Ishikawa (cell line): Measurements from ENCODE around the gene ELOVL6.

Experiments
- CEBPB ChIP-seq: IDR thresholded peaks from 2 replicates; pipeline ENCODE4 v1.6.1; 2012
- CREB1 ChIP-seq: IDR thresholded peaks from 2 replicates; pipeline ENCODE4 v1.6.1; 2012; ENCODE audit warnings: low read depth
- EGR1 ChIP-seq: IDR thresholded peaks from 2 replicates; pipeline ENCODE4 v1.6.1; 2012
- EP300 ChIP-seq: IDR thresholded peaks from 2 replicates; pipeline ENCODE4 v1.6.1; 2012; ENCODE audit warnings: borderline replicate concordance
- FOXM1 ChIP-seq: IDR thresholded peaks from 2 replicates; pipeline ENCODE4 v1.6.1; 2012; ENCODE audit warnings: low read depth, borderline replicate concordance
- NFIC ChIP-seq: IDR thresholded peaks from 2 replicates; pipeline ENCODE4 v1.6.1; 2012
- RAD21 ChIP-seq: IDR thresholded peaks from 2 replicates; pipeline ENCODE4 v1.6.1; 2012; ENCODE audit warnings: low read depth
- TAF1 ChIP-seq: IDR thresholded peaks from 2 replicates; pipeline ENCODE4 v1.6.1; 2012; ENCODE audit warnings: low read depth, mild to moderate bottlenecking
- TCF12 ChIP-seq: IDR thresholded peaks from 2 replicates; pipeline ENCODE4 v1.6.1; 2012; ENCODE audit warnings: low read depth
- TEAD4 ChIP-seq: IDR thresholded peaks from 2 replicates; pipeline ENCODE4 v1.6.1; 2012
- YY1 ChIP-seq: IDR thresholded peaks from 2 replicates; pipeline ENCODE4 v1.6.1; 2012; ENCODE audit warnings: low read depth
- ZBTB7A ChIP-seq: IDR thresholded peaks from 2 replicates; pipeline ENCODE4 v1.6.1; 2012; ENCODE audit warnings: low read depth
- TF ChIP-seq, protein P1 (sequence below): IDR thresholded peaks from 2 replicates; pipeline ENCODE4 v1.6.1; 2012
- TF ChIP-seq, protein P2 (sequence below): IDR thresholded peaks from 2 replicates; pipeline ENCODE4 v1.6.1; 2012; ENCODE audit warnings: low read depth, mild to moderate bottlenecking
- TF ChIP-seq, protein P3 (sequence below): IDR thresholded peaks from 2 replicates; pipeline ENCODE4 v1.6.1; 2012

ELOVL6 gene

DNA sequence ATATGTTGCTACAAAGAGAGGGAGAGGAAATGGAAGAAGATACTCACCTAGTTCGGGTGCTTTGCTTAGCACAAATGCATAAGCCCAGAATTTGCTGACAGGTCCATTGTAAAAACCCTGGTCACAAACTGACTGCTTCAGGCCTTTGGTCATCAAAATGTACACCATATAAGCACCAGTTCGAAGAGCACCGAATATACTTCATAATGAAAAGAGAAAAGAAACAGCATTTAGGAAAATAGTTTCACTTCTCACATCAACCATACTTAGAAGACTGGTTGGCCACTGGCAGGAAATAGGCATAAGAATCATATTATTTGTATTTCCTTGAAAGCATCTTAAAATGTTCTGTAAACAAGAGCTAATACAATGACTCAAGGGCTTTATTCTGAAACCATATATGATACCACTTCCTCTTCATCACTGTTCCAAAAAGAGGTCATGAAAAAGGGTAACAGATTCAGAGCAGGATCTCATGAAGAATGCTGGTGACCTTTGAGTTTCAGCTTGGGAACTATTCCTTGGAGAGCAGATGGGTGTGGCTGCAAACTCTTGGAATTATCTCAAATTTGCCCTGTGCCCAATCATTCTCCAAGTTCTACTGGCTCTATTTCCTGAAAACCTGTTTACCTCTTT is 138.7 kb downstream of the ELOVL6 start:
- no peak for TF ChIP-seq TCF12
- TF ChIP-seq TEAD4: no peak
- TF ChIP-seq, protein P1, sequence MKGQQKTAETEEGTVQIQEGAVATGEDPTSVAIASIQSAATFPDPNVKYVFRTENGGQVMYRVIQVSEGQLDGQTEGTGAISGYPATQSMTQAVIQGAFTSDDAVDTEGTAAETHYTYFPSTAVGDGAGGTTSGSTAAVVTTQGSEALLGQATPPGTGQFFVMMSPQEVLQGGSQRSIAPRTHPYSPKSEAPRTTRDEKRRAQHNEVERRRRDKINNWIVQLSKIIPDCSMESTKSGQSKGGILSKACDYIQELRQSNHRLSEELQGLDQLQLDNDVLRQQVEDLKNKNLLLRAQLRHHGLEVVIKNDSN: no peak
- TF ChIP-seq ZBTB7A: no peak

DNA sequence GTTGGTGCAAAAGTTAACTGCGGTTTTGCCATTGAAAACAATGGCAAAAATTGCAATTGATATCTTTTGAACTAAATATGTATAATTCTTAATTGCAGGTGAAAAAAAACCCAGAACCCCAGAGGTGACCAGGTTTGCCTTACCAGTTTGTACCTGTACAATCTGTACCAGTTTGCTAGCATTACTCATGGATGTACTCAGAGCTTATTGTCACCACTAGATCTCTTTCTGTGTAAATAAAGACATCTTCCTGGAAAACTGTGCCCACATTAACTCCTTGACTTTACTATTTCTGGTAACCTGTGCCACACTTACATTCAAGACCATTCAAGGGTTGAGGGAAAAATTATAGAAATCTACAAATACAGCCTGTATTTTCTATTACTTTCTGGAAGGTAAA is 139.7 kb downstream of the ELOVL6 start:
- TF ChIP-seq TEAD4 (no peak), ZBTB7A (no peak), EGR1 (no peak), CEBPB (no peak), RAD21 (no peak), EP300 (no peak), FOXM1 (no peak), TAF1 (no peak), NFIC (no peak), CREB1 (no peak), TCF12 (no peak), YY1 (no peak)
- TF ChIP-seq, protein P1: no peak
- TF ChIP-seq, protein P2, sequence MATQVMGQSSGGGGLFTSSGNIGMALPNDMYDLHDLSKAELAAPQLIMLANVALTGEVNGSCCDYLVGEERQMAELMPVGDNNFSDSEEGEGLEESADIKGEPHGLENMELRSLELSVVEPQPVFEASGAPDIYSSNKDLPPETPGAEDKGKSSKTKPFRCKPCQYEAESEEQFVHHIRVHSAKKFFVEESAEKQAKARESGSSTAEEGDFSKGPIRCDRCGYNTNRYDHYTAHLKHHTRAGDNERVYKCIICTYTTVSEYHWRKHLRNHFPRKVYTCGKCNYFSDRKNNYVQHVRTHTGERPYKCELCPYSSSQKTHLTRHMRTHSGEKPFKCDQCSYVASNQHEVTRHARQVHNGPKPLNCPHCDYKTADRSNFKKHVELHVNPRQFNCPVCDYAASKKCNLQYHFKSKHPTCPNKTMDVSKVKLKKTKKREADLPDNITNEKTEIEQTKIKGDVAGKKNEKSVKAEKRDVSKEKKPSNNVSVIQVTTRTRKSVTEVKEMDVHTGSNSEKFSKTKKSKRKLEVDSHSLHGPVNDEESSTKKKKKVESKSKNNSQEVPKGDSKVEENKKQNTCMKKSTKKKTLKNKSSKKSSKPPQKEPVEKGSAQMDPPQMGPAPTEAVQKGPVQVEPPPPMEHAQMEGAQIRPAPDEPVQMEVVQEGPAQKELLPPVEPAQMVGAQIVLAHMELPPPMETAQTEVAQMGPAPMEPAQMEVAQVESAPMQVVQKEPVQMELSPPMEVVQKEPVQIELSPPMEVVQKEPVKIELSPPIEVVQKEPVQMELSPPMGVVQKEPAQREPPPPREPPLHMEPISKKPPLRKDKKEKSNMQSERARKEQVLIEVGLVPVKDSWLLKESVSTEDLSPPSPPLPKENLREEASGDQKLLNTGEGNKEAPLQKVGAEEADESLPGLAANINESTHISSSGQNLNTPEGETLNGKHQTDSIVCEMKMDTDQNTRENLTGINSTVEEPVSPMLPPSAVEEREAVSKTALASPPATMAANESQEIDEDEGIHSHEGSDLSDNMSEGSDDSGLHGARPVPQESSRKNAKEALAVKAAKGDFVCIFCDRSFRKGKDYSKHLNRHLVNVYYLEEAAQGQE: no peak
- TF ChIP-seq, protein P3, sequence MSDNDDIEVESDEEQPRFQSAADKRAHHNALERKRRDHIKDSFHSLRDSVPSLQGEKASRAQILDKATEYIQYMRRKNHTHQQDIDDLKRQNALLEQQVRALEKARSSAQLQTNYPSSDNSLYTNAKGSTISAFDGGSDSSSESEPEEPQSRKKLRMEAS: no peak

DNA sequence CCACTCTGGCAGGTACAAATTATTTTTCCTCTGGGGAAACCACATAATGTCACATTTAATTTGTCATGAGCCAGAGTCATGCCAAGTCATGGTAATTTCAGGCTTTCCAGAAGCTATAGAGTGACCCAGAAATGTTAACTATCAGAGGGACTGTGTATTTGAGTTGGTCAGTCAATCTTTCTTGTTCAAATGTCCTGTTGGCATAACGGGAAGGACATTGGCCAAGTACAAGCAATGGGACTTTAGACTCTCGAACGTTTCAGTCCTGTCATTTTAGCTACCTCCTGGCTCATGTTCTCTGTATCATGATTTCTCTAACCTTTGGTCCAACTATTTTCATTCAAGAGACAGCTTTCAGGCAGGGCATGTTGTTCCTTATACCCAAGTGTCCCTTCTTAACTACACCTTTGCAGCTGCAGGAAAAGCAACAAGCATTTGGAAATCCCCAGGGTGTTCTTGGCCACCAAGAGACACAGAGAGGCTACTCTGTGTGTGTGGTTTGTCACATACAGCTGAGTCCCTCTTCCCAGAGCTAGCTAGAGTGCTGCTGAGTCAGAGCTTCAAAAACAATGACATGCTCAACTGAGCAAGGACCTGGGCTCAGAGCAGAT is 143.2 kb downstream of the ELOVL6 start:
- TF ChIP-seq, protein P3: no peak
- TF ChIP-seq EP300 (no peak), FOXM1 (no peak), CEBPB (no peak), ZBTB7A (no peak)

DNA sequence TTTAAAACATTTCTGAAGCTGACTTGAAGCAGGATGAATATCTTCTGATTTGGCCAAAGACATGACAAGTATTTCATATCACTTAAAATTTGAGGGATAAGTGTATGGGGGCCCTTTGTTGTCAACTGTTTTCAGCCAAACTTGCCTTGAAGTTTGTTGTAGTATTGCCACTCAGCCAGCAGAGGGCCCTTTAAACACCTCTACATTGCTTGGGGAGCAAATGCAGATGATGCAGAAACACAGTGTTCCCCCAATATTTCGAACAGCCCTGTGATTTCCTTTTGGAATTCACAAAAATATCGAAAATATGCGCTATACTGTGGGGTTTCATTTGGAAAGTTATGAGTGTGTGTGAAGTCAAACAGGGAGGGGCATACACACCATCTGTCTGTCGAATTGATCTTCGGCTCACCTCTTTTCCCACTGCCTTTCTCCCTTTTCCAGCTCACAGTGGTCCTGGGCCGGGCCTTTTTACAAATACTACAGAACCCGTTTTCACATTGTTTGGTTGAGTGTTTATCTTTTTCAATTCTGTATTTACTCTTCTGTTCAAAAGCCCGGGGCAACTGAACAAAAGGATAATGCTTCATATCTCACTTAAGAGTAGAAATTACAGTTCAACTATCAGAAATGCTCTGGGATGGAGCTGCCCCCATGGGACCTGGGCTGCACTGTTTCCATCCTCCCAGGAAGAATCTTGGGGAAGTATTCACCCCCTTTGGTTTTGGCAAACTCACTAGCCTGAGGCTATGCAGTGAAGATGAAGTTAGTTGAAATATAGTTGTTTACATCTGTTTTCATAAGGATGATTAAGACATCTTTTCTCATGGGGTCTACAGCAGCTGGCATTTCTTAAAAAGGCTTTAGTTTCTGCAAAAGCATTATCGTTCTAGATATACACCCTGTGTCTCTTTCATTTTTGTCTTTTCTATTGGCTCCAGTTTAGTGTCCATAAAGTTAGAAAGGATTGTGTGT is 148.2 kb downstream of the ELOVL6 start:
- TF ChIP-seq RAD21: peak; percentile 78
- TF ChIP-seq, protein P2: no peak
- no peak for TF ChIP-seq TEAD4
- no peak for TF ChIP-seq CREB1

DNA sequence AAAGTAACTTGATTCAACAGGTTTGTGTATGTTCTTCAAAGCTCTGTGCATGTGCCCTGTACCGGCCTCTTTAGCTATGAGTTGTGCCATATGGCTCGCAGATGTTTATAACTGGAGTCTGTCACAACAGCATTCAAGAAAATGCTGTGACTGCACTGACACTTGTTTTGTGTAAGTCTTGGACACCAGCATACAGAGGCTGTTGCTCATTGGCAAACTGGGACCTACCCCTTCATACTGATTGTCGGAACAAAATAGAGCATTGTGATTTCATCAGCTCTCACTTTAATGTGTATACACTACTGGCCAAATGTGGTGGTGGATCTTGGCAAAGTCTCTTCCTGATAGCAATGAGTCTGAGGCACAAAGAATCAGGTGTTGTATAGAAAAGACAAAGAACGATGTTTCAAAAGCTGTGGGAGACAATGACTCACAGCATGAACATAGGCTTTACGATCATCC is 151.8 kb downstream of the ELOVL6 start:
- TF ChIP-seq RAD21 (no peak), TCF12 (no peak), YY1 (no peak), EGR1 (no peak), NFIC (no peak), TEAD4 (no peak)
- TF ChIP-seq, protein P1: no peak
- TF ChIP-seq, protein P2: no peak
